GM21576 (cell line): ENCODE data around the gene SIPA1L3.

Experiments
- ATAC-seq: cut with Tn5 transposase; IDR thresholded peaks from one replicate; pipeline ENCODE4 v1.9.1; 2021; ENCODE audit warnings: mild to moderate bottlenecking, moderate library complexity; ENCODE audit not compliant: unreplicated experiment

Gene SIPA1L3

GRCh38 chr19:38093587-38093986 lies 186.6 kb downstream of the SIPA1L3 start:
- no peak for ATAC-seq

- ATAC-seq, result no peak
Measured at GRCh38 chr19:38095411-38096308, 188.7 kb downstream of the SIPA1L3 start.

GRCh38 chr19:38099966-38100365 lies 193.0 kb downstream of the SIPA1L3 start:
- no peak for ATAC-seq

GRCh38 chr19:38100589-38100988 lies 193.6 kb downstream of the SIPA1L3 start:
- no peak for ATAC-seq

- no peak for ATAC-seq
Measured at GRCh38 chr19:38101723-38102122, 194.7 kb downstream of the SIPA1L3 start.

GRCh38 chr19:38105574-38105973 lies 198.6 kb downstream of the SIPA1L3 start:
- no peak for ATAC-seq

- no peak for ATAC-seq
Measured at GRCh38 chr19:38107129-38107528, 200.1 kb downstream of the SIPA1L3 start.

- no peak for ATAC-seq
Measured at GRCh38 chr19:38111898-38112297, 204.9 kb downstream of the SIPA1L3 start.

GRCh38 chr19:38114651-38115050 lies 207.6 kb downstream of the SIPA1L3 start:
- no peak for ATAC-seq

GRCh38 chr19:38115271-38115802 lies 208.3 kb downstream of the SIPA1L3 start:
- no peak for ATAC-seq

GRCh38 chr19:38118176-38118575 lies 211.2 kb downstream of the SIPA1L3 start:
- ATAC-seq, result no peak

- no peak for ATAC-seq
Measured at GRCh38 chr19:38120471-38121025, 213.5 kb downstream of the SIPA1L3 start.

GRCh38 chr19:38122402-38123093 lies 215.5 kb downstream of the SIPA1L3 start:
- ATAC-seq, result no peak

GRCh38 chr19:38125238-38125637 lies 218.2 kb downstream of the SIPA1L3 start:
- ATAC-seq, result no peak

- ATAC-seq, result no peak
Measured at GRCh38 chr19:38130399-38130798, 223.4 kb downstream of the SIPA1L3 start.

GRCh38 chr19:38132781-38133180 lies 225.8 kb downstream of the SIPA1L3 start:
- ATAC-seq, result no peak

- ATAC-seq, result no peak
Measured at GRCh38 chr19:38133319-38133718, 226.3 kb downstream of the SIPA1L3 start.

GRCh38 chr19:38134540-38135149 lies 227.6 kb downstream of the SIPA1L3 start:
- no peak for ATAC-seq

GRCh38 chr19:38135150-38135998 lies 228.4 kb downstream of the SIPA1L3 start:
- ATAC-seq, result no peak

- ATAC-seq, result no peak
Measured at GRCh38 chr19:38139122-38139521, 232.1 kb downstream of the SIPA1L3 start.
